ENCODE data around the gene SERPINB10.
A peak's percentile ranks its signal among the peaks of the same experiment; 100 is the strongest.

The SERPINB10 gene

DNA sequence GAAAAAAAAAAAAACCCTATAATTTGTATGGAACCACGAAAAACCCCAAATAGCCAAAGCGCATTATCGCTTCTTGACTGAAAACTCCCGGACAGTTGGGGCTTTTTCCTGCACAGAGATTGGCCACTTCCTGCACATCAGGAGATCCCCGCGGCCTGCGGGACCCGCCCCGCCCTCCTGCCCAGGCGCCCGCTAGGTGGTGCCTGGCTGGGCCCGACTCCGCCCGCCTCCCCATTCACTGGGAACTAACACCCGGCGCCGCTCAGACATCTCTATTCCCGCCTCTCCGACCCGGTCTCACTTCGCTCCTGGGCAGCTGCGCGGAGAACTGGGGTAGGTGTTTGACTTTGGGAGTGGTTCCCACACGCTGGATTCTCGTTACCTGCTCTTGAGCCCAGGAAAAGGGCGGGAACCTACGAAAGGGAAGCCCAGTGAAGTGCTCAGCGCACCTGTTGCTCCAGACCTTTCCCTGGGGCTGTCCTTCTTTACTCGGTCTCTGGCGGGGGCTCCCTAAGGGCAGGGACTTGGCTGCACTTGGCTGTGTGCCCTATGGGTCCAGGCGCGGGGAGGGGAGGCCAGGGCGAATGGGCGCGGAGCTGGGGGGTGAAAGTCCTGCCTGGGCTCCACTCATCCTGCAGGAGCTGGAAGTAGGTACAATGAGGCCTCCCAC is 41.4 kb downstream of the SERPINB10 start, which contains the start of gene HMSD:
Gene HMSD, plus strand, starts transcription at position 234 of the 670 bp plus-strand sequence. CDS start 4,155 bp downstream, outside the sequence.
- peak; percentile 96 for DNase-seq

DNA sequence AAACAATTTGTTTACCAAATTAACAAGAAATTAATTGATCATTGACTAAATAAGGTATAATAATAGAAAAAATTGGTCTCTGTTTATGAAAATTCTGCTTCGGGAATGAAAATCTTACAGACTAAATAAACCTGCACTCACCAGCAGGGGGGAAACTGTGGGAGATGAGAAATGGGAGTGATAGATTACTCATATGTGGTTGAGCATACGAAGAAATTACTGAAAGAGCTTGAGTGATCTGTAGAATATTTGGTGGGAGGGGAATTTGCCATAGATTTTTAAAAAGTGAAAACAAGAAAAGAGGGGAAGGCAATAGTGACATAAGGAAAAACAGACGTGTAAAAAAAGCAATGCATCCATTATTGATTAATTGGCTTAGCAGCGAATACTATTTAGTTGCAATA is 43.5 kb downstream of the SERPINB10 start:
- peak; percentile 23 for DNase-seq

DNA sequence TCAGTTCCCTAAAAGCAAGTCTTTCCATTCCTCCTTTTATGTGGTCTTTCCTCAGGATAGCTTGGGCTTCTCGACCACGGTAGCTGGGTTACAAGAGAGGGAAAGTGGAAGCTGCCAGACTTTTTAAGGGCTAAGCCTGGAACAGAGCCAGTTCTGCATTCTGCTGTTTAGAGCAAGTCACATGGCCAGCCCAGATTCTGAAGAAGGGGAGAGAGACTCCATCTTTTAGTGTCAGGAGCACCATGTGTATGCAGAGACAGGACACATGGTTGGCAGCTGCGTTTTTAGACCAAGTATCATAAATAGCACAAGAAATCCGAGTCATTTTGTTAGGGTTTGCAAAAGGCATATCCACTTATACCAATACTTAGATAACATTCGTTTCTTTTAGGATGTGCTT is 46.1 kb downstream of the SERPINB10 start:
- peak; percentile 42 for DNase-seq

DNA sequence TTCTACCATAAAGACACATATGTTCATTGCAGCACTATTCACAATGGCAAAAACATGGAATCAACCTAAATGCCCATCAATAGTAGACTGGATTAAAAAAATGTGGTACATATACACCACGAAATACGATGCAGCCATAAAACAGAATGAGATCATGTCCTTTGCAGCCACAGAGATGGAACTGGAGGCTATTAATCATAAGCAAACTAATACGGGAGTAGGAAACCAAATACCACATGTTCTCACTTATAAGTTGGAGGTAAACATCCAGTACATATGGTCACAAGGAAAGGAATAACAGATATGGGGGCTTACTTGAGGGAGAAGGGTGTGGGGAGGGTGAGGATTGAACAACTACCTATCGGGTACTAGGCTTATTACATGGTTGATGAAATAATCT is 49.0 kb downstream of the SERPINB10 start:
- peak; percentile 35 for DNase-seq

DNA sequence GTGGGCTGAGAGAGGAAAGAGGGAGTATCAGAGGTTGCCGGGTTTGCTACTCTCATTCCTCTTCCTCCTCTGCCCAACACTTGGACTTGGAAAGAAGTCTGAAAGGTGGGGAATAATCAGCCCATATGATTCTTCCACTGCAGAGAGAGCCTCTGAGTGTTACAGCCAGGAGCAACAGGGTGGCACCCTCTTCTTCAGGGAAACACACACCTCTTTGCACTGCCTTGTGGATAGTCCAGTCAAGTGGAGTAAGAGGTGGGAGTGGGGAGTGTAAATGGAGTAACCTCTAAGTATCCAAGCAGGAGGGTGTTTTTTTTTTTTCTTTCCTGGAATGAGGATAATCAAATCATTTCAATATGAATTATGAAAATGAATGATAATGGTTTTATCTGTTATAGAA is 53.1 kb downstream of the SERPINB10 start:
- DNase-seq, result no peak

DNA sequence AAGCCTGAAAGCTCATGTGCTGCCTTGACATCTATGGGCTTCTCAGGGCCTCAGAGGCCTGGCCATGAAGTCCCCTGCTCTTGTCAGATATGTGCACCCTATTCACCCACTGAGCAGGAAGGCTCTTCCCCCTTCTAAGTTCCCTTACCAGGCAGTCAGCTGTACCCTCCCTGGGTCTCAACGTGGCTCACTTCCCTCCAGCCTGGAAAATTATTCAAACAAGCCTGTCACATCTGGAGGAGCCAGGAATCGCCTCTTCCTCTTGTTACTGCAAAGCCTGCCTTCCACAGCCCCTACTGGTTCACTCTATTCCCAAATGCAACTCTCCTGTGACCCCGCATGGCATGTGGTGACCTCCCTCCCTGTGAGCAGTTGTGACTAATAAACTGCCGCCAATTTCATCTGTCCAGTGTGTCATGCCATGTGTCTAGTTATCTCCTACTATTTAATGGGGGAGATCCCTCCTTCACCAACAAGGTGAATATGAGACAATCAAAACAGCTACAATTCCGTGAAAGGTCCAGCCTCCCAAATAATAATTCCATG is 53.8 kb downstream of the SERPINB10 start:
- DNase-seq, result peak; percentile 28

DNA sequence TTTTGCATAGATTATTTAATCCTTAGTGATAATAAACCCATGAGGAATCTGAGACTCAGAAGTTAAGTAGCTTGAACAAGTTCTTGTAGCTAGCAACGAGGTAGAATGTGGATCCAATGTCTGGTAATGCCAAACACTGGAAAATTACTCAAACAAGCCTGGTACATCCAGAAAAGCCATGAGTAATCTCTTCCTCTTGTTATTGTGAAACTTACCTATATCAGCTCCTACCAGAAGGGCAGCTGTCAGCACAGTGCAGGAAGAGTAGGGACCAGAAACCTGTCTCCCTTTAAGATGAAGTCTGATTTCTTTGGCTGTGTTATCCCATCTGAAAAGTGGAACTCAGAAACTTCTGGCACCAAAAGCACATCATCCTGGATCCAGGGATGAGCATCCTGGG is 54.4 kb downstream of the SERPINB10 start:
- no peak for DNase-seq

DNA sequence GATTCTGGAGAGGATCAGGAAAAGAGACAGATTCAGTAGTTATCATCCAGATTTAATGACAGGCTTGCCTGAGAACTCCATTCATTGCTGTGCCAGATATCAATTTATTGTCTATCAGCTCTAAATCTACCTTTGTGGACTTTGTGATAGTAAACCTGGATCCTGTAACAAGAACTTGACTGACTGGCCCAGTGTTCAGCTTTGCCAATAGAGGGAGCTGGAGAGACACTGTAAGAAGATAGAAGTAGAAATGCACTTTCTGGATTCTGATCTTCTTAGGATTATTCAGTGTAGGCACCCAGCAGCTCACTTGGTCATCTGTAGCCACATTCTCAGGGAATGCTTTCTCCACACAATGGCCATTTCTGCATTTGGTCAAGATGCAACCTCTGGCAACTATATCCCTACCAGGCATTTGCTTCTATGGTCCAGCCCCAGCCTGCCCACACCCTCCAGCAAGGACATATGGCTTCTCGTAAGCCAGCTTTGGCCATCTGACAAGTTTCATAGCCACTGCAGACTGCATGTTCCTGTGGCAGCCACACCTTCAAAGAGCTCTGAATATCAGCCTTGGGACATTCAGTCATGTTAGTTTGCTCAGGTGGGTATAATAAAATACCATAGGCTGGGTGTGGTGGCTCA is 56.0 kb downstream of the SERPINB10 start:
- peak; percentile 85 for DNase-seq

DNA sequence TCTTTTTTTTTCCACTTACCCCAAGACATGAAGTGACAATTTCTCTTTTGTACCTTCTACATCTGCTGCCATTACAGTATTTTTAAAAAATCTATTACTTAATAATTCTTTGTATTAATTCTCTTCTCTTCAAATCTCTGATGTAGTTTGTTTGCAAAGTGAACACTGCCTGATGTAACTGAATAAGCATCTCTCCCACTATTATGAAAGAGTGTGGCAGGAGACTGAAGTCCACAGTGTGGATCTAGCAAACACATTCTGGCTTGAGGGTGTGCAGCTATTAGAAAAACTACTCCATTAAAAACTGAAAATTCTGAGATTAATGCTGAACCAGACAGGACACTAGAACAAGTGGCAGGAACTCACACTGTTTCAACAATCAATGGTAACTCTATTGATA is 57.1 kb downstream of the SERPINB10 start:
- DNase-seq, result no peak

DNA sequence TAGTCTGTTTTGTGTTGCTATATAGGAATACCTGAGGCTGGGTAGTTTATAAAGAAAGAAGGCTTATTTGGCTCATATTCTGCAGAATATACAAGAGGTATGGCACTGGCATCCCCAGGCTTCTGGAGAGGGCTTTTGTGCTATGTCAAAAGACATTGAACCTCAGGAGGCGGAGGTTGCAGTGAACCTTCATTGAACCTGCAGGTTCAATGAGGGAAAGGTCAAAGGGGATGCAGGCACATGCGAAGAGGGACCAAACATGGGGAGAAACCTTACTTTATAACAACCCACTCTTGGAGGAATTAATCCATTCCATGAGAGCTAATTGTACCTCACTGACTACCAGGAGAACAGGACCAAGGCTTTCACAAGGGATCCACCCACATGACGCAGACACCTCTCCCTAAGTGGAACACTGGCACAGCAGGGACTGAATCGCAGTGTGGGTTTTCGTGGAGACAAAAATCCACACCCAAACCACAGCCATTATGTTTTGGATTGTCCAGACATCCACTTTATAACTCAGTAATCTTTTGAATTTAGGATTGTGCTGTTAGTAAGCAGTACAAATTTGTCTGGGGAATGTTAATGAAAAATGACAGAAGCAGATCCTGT is 58.1 kb downstream of the SERPINB10 start:
- no peak for DNase-seq

DNA sequence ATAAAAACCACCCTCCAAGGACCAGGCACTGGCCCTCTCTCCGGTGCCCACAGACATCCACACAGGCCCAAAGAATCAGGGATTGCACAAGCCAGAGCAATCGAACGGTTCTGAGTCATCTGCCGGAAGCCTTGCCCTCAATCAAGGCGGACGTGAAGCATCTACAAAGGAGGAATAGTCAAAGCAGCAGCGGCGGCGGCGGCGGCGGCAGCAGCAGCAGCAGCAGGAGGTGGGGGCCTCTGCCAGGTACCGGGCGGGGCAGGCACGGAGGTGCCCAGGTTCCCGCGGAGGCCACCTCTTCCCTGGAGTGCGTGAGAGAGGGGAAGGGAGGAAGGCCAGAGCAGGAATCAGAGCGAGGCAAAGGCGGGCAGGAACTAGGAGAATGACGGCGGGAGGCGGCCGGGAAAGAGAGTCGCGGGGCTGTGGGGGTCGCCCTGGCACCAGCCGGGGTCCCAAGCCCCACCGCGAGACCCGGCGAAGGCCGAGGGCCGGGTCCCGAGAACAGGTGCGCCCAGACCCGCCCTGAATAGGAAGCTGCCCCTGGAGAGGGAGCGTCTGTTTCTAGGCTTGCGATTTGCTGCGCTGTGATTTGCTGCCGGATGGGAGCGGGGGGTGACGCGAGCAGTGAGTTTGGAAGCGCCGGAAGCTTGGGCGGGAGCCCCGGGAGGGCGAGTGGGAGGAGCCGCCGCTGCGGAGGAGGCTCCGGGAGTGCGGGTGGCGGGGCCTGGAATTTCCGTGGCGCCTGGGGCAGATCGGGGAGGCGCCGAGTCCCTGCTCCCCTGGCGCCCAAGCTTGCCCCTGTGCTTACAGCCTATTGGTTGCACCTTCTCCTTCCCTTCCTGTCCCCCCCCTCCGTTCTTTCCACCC is 62.4 kb downstream of the SERPINB10 start, which contains the start of gene SERPINB8:
Gene SERPINB8, plus strand, starts transcription at position 140 of the 867 bp plus-strand sequence. CDS start 8,228 bp downstream, outside the sequence.
- DNase-seq, result peak; percentile 100

DNA sequence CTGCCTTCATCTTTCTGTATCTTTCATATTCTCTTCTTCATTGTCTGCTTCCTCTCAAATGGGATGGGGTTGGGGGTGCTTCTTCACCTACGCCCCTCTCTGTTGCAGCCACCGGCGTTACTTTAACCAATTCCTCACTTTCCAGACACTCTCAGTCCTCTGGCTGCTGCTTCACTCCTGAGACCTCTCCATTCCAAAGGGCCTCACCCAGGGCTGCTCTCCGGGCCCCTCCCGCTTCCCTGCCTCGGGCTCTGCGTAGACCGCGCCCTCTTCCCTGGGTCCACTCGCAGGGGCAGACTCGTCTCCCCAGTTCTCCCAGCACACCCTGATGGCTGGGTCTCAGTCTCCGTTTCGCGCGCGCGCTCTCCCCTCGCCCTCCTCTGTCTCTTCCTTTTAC is 63.0 kb downstream of the SERPINB10 start:
- DNase-seq, result peak; percentile 93

DNA sequence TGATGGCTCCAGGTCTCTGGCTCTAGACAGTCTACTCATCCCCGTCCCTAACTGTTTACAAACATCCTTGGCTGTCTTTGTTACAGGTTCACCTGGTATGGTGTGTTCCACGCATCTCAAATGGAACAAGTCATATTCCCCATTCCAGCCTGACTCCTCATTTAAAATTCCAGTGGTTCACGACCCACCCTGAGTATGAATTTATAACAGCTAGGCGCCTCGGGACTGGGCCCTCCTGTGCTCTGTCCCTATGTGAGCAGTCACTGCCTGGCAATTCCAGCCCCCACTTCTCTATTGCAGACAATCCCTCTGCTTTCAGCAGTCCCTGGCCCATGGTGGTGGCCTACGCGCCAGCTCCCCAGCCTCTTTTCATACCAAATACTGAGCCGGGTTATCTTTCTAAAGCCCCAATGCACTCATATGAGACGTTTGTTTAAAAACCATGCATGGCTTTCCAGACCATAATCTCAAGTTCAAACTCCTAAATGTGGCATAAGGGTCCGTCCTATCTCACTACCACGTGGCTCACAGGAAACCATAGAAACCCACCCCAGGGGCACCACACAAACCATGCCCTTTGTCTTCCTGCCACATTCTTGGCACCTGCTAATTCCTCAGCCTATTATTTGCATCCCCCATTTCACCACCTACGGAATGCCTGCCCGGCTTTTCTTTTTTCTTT is 63.7 kb downstream of the SERPINB10 start:
- DNase-seq, result peak; percentile 79

DNA sequence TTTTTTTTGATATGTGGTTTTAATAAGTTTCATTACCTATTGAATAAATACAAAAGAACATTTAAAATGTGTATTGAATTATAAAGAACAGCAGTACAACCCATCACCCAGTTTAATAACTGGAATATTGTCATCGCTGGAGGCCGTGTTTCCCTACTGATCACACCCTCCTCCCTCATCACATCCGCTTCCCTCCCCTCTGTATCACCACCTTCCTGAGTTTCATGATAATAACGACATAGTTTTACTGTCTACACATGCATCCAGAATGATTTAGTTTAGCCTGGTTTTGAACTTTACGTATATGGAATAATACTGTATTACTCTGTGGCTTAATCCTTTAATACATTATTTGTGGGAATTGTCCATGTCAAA is 64.2 kb downstream of the SERPINB10 start:
- no peak for DNase-seq

DNA sequence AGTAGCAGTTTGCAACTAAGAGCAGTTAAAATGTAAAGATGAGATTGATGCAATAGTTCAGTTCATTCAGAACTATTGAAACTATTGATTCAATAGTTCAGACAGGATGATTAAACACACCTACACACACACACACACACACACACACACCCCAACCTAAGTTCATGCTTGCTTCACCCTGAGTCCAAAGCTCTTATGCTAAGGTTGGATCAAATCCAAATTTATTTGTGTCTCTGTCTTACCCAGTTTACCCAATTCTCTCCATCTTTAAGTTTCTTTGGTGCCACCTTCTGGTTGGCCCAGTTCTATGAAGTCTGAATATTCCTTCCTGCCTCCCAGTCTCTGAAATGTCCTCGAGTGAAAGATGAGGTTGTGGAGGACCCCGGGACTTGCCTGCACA is 67.2 kb downstream of the SERPINB10 start:
- peak; percentile 68 for DNase-seq

DNA sequence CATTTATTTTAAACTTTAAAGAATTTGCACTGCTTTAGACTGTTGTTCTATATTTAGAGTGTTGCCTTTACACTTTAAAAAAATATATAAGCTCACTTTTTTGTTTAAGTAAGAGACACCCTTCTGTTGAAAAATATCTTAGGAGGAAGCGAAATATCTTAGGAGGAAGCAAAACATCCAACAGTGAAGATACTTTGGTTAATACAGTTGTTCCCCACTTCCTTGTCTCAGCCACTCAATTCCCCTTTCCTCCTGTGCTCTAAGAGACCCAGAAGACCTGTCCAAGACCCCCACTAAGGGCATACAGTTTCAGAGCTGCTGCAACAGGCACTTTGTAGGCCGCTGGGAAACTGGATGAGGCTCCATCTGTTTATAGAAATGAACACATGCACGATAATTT is 67.9 kb downstream of the SERPINB10 start:
- no peak for DNase-seq

DNA sequence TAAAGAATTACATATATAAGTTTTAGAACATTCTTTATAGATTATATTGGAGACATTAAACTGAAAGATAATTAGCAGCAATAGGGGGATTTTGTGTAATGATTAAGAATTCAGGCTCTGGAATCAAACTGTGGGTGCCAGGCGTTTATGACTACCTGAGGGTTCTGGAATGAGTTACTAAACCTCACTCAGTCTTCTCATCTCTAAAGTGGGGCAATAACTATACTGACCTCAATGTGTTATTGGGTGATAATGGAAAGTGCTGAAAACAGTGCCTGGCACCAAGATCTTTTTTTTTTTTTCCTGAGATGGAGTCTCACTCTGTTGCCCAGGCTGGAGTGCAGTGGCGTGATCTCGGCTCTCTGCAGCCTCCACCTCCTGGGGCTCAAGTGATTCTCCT is 69.3 kb downstream of the SERPINB10 start:
- no peak for DNase-seq

DNA sequence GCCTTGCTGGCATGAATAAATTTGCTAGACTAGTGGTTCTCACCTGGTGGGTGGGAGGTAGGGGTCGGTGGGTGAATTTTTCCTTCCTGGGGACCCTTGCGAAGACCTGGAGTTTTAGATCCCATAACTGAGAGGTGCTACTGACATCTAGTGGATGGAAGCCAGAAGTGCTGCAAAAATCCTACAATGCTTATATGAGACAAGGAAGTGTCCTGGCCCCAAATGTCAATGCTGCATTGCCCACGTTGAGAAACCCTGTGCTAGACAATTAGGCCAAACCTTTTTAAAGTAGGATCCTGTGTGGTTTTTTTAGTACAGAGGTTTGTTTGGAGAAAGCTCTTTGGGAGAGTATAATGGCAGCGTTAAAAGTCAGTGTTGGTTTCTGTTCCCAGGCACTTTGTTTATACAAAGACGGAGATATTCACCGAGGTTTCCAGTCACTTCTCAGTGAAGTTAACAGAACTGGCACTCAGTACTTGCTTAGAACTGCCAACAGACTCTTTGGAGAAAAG is 71.7 kb downstream of the SERPINB10 start:
- peak; percentile 85 for DNase-seq

DNA sequence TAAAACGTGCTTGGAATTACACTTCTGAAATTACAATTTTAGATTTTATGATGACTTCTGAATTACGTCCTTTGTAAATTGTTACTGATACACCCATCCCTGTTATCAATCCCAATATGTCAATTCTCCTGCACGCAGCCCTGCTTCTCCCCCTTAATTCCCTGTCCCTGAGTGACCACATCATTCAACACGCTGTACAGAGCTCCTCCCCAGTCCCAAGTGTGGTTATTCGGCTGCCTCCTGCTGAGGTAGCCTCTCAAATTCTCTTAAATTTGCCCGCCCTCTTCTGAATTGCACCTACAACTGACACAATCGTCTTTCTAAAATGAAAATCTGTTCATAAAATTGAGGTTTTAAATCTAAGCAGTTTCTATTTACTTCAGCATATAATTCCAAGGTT is 72.3 kb downstream of the SERPINB10 start:
- no peak for DNase-seq

DNA sequence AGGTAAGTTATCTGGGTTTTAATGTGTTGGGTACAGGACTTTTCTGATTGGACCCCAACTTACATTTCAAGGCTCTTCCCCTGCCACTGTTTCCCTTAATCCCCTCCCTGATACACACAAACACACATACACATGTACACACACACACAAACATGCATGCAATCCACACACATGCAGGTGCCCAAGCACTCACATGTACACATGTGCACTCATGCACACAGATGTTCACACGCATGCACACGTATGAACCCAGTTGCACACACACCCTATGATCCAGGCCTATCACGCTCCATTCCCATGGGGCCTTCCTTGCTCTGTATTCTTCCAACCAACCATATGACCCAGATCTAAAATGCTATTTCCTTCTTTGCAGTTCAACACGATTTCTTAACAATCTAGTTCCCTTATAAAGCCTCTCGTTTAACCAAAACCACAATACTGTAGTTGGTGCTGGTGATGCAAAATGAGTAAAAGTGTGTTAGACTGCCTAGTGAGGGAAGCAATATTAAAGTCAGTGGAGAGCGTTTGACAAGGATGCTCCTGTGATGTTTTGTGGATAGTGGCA is 73.2 kb downstream of the SERPINB10 start:
- DNase-seq, result no peak

DNA sequence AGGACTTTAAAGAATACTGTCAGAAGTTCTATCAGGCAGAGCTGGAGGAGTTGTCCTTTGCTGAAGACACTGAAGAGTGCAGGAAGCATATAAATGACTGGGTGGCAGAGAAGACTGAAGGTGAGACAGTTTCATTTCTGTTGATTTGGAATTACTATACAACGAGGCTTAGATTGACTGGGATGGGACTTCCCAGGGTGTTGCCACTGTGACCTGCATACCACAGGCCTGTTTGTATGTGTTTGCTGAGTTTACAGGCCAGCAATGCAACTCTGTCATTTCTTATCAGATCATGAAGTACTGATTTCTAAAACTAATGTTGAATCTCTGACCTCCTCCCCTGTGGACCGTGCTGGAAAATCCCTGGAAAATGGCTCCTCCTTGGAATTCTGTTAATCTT is 74.0 kb downstream of the SERPINB10 start:
- no peak for DNase-seq

DNA sequence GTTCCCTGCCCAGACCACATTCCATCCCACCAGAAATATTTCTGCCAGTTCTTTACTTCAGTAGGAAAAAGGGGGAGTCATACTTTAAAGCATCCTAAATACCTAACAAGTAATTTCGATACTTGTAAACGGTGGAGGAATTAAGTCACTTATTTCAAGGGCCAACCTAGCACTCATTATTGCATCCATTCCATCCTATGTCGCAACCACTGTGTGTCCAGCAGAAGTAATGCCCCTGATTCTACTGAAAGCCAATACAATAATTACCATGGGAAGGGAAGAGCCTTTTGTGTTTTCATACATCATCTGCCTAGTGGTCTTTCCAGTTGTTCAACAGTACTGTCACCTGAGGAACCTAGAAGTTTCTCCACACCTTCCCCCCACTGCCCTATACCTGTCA is 74.6 kb downstream of the SERPINB10 start:
- DNase-seq, result no peak

All from NCI-H69 (cell line).